ENCODE measurements around the gene MTMR1.

The MTMR1 gene
- total RNA-seq: 30.4 to 207 (median 112) reads per million in 18 experiments

GRCh38 chrX:150692831-150693724 lies at the start of gene MTMR1:
Gene MTMR1, plus strand, starts transcription at chrX:150693396. Its CDS starts 135 bp downstream, at chrX:150693531.
- DNase-seq: no peak

DNA sequence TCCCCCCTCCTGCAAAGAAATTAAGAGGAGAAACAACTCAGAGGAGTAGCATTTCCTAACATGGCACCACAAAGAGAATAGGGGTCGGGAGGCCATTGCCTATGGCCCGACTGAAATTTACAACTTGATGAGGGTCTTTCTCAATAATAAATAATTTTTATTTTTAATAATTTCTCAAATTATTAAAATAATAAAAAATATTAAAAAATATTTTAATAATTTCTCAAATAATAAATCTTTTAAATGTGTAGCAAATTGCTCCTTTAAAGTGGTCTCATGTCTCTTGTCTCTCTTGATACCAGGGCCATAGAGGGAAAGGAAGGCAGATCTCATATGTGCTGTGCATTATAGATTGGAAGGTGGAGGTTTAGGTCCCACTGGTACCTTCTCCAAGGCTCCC lies 49.2 kb upstream of the MTMR1 start:
- DNase-seq: no peak

GRCh38 chrX:150644422-150644821 lies 48.8 kb upstream of the MTMR1 start:
- DNase-seq: no peak

DNA sequence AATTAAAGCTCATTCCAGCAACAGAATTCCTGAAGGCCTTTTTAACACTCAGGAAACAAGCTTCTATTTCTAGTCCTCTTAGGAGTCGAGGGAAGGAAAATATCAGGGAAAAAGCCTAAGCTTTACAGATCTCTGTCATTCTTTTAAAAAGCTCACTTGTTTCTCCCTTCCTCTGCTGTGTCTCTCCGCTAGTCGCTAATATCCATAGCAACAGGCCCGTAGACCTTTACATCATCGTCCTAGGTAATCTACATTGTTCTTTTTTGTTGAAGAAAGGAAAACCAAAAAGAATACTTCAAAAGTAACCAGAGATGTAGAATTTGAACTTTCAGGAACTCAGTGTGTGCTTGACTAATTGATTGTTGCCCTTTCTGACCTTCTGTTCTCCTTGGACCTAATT lies 45.9 kb upstream of the MTMR1 start:
- DNase-seq: no peak

DNA sequence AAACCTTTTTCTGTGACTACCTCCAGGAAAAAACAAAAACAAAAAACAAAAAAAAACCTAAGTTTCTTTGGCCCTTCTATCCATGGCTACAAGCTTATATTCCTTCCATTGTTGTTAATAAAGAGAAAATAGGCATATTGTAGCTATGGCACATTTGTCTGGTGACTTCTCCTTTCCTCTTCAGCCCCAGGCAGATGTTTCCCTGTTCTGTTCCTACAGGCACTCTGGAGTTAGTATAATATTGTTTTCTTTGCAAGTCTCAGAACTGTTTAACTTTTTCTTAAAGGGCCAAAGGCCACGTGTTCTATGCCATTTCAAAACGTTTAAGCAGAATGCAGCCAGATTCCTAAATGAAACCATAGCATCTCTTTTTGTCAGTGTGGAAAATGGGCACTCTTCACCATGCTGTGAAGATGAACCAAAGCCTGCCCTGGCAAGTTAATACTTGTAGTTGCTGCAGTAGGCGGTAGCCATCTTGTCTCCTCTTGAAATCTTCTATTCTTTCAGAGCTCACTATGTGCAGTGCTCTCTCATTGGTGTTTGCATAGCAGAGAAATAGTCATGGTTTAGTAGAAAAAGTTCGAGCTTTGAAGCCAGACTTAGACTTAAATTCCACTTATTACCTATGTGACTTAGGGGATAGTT lies 44.8 kb upstream of the MTMR1 start:
- no peak for DNase-seq

DNA sequence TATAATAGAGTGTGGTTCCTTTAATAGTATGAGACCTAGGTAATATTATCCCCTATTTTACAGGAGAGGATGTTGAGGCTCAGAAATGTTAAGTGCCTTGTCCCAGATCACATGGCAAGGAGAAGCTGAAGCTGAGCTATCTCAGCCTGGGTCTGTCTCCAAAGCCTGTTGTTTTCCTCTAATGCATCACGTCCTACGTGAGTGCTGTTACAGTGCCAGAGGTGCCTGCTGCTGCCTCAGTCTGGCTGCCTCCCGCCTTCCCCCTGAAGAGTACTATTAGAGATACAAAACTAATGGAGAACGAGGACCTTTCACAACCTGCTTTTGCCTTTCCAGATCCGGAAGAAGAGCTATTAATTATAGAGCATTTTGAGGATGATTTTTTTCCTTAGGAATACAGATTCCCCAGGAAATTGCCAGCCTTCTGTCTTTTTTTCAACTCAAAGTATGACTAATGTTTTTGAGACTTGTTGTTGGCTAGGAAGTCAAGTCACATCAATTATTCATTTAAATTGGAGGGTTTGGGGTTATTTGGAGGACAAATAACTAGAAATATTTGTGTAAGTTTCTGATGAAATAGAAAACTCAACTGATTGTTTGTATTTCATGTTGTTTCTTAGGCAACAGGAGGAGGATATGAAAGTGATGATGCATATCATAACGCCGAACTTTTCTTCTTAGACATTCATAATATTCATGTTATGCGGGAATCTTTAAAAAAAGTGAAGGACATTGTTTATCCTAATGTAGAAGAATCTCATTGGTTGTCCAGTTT lies 43.9 kb upstream of the MTMR1 start:
- DNase-seq: peak; percentile 23 to 76

DNA sequence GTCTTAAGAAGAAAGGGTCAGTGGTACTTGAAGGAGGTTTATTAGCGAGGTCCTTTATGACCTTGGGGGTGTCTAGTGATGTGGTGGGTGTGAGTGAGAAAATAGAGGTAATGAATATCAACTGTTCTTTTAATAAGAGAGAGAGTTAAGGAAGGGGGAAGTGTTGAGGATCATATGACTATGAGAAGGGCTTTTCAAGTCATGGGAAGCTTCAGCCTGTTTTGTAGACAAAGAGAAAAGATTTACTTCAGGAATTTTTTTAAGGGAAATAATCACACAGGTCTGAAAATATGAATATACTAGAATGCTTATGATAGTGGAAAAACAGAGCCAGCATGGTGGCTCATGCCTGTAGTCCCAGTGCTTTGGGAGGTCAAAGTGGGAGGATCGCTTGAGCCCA lies 41.3 kb upstream of the MTMR1 start:
- peak; percentile 27 to 31 for DNase-seq

- DNase-seq: no peak
These were observed 37.4 kb upstream of the MTMR1 start for GRCh38 chrX:150655788-150656187.

GRCh38 chrX:150663073-150663472 lies 30.1 kb upstream of the MTMR1 start:
- DNase-seq: no peak

- no peak for DNase-seq
These were observed 28.9 kb upstream of the MTMR1 start for GRCh38 chrX:150664290-150664689.

GRCh38 chrX:150676221-150676620 lies 17.0 kb upstream of the MTMR1 start:
- no peak for DNase-seq

- DNase-seq: no peak
These were observed 12.2 kb upstream of the MTMR1 start for GRCh38 chrX:150680974-150681373.

DNA sequence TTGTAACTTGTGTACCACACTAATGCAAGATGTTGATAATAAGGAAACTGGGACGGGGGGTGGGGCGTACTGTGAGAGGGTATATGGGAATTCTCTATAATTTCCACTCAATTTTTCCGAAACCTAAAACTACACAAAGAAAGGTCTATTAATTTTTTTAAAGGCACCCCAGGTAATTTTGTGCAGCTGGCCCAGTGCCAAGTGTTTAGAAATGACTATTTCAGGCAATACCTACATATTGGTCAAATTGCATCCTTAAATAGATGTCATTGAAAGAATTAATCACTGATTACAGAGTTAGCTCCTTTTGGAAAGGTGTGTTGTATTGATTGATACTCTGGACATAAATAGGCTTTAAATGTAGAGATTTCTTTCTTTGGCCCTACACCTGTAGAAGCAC lies 10.1 kb upstream of the MTMR1 start:
- DNase-seq: no peak

- peak; percentile 39 to 65 for DNase-seq
These were observed 9.6 kb upstream of the MTMR1 start for GRCh38 chrX:150683536-150684146.

DNA sequence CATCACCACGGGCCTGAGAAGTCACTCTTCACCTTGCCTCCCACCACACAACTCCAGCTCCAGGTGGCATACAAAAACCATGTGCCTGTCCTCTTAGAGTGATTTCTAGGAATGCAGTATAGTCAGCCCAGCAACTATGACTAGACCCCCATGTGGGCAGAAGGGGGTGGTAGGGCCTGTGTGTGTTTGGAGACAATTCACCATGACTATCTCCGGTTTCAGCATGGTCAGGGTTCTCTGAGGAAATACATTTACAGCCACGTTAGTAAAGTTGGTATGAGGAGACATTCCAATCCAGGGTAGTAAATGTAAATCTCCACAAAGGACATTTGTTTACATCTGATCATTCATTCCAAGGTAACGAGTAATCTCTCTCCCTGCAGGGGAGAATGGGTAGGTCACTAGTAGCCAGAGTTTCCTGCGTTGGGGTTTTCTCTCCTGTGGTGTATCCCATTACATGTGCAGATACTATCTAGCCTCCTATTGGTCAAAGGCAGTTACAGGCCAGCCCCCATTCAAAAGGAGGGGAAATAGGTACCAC lies 4.2 kb upstream of the MTMR1 start:
- no peak for DNase-seq

DNA sequence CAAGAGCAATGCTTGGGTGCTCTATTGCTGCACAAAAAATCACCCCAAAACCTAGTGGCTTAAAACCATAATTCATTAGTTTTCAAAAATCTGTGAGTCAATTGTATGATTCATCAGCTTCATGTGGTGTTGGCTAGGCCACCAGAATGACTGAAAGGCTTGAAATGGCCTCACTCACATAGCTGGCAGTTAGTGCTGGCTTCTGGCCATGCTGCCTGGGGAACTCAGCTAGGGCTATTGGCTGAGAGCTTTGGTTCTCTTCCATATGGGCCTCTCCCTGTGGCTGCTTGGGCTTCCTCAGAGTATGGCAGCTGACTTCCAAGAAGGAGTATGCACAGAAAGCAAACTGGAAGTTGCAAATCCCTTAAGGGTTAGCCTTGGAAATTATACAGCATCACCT lies 3.1 kb upstream of the MTMR1 start:
- DNase-seq: peak; percentile 33 to 52

- no peak for DNase-seq
These were observed 900 bp upstream of the MTMR1 start for GRCh38 chrX:150692296-150692695.

- DNase-seq: peak; percentile 65 to 71
These were observed 754 bp downstream of the MTMR1 start for GRCh38 chrX:150693725-150694574.

DNA sequence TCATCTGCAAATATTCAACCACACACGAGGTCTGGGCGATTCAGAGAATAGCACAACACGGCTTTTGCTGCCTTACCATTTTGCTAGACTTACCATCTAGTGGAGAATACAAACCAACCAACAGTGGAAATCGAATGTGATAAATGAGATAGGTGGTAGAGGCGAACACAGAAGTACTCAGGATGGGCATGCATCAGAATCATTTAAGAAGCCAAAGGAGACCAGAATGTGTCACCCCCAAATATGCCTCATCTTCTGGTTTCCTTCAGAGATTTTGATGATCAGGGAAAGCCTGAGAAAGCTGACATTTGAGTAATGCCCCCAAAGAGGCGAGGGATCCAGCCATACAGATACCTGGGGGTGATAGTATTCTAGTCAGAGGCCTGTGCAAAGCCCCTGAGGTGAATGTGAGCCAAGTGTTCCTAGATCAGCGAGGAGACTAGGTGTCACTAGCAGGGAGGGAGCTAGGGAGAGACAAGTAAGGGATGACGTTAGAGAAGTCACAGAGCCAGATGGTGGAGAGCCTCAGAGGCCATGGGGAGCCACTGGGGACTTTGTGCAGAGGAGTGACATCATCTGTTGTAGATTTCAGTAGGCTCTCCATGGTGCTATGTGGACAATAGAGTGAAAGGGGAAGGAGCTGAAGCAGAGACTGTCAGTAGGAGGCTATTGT lies 1.7 kb downstream of the MTMR1 start:
- DNase-seq: peak; percentile 57 to 66

- DNase-seq: peak; percentile 69 to 73
These were observed 3.1 kb downstream of the MTMR1 start for GRCh38 chrX:150696331-150696730.

DNA sequence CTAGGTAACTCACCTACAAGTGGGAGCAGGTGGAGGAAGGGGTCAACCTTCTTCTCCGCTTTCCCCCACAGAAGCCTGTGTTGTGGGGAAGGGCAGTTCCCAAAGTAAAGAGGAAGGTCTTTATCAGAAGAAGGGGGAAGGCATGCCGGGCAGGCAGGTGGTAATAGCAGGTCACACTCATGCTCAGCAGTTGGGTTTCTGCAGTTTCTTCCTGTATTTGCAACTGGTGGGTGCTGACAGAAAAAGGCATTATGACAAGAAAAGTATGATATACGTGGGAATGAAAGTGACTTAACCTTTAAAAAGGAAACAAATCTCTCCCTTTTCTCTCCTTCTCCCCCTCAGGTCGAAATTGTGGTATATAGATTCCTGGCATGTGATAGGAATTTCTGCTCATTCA lies 3.7 kb downstream of the MTMR1 start:
- DNase-seq: peak; percentile 45 to 73
